GM21723 (cell line): Measurements from ENCODE around the gene FOXD4L4.
"Not testable (repeated sequence)": the region's sequence is repeated elsewhere in the genome, so short reads cannot be mapped to it uniquely, and the experiment has no call there.

Experiments used
- ATAC-seq: cut with Tn5 transposase; IDR thresholded peaks from one replicate; pipeline ENCODE4 v1.9.1; 2021; ENCODE audit warnings: mild to moderate bottlenecking, moderate library complexity; ENCODE audit not compliant: unreplicated experiment

The FOXD4L4 gene

GRCh38 chr9:65737096-65737564 lies at the start of gene FOXD4L4:
Gene FOXD4L4, plus strand, starts transcription at chr9:65737146. Its CDS starts 0 bp downstream, at chr9:65737146.
- ATAC-seq = not testable (repeated sequence)

GRCh38 chr9:65703550-65703949 lies 33.4 kb upstream of the FOXD4L4 start:
- ATAC-seq = not testable (repeated sequence)

GRCh38 chr9:65714445-65714844 lies 22.5 kb upstream of the FOXD4L4 start:
- ATAC-seq = not testable (repeated sequence)

- ATAC-seq = not testable (repeated sequence)
Measured at GRCh38 chr9:65738133-65738532, 1.2 kb downstream of the FOXD4L4 start.
